ENCODE results near the gene UBAC2. TPM values are rescaled to one million over a fixed set of nuclear protein-coding genes. Genes with fewer than 3 reads are reported as not detected.

UBAC2 gene
- total and polyA plus RNA-seq, 2 donors (not counting 3 experiments of a cell fraction or from before 2014, with no cell fraction given) = 45.7 to 54.4 TPM

- intact Hi-C loops (cut with micrococcal nuclease) (no loop called here), dilution Hi-C loops (cut with MboI; ENCODE audit: extremely low pct_ligation_motif_present, low sequenced_read_pairs) (no loop called here)
- Histone ChIP-seq H3K9me1 (replicated peaks; ENCODE audit: control insufficient read depth, extremely low read depth, insufficient read depth, low read length) (no peaks in the 10 kb centered on the region), H3K4me1 (ENCODE audit: control insufficient read depth, extremely low read depth, insufficient read depth, low read length) (no peaks in the 10 kb centered on the region), H3K4me3 (replicated peaks in 1 of 3; ENCODE audit: insufficient read depth in 1 of 3, low read depth in 1 of 3, low read length in 3 of 3) (no peak overlapping the region), H3K27me3 (ENCODE audit: control insufficient read depth in 2 of 2, insufficient read depth in 2 of 2, low read length in 2 of 2) (peaks cover 2 to 5% of the 10 kb centered on the region in 2 experiments), H3K79me2 (ENCODE audit: control insufficient read depth, insufficient read depth, low read length) (no peaks in the 10 kb centered on the region), H4K20me1 (replicated peaks; ENCODE audit: control insufficient read depth, extremely low read depth, insufficient read depth, low read length) (no peaks in the 10 kb centered on the region), H3K4me2 (ENCODE audit: insufficient read depth, low read length) (no peak overlapping the region), H3K27ac (ENCODE audit: insufficient read depth, low read depth, low read length) (no peak overlapping the region), H3K9ac (replicated peaks; ENCODE audit: extremely low read depth, insufficient read depth, low read length) (no peak overlapping the region), H2AFZ (ENCODE audit: low read depth, low read length) (no peak overlapping the region), H3K36me3 (ENCODE audit: control insufficient read depth in 2 of 2, extremely low read depth in 1 of 2, insufficient read depth in 2 of 2, low read length in 2 of 2) (no peaks in the 10 kb centered on the region), H3K9me3 (replicated peaks; ENCODE audit: control insufficient read depth, insufficient read depth, low read length) (no peaks in the 10 kb centered on the region)
- CTCF ChIA-PET = no interaction called here
- no peak for TF ChIP-seq MYC (IDR thresholded peaks at IDR 0.05; ENCODE audit: low read depth, low read length)
- no peak for TF ChIP-seq POLR2A (IDR thresholded peaks at IDR 0.05; ENCODE audit: low read depth, low read length)
- no peak for TF ChIP-seq CTCF (IDR thresholded peaks at IDR 0.05; ENCODE audit: extremely low read depth in 1 of 2, insufficient read depth in 1 of 2, low read depth in 1 of 2, low read length in 2 of 2)
- no peak for TF ChIP-seq GATA2 (IDR thresholded peaks at IDR 0.05; ENCODE audit: insufficient read depth, insufficient read length, low read depth, low read length)
- TF ChIP-seq MAX (IDR thresholded peaks at IDR 0.05; ENCODE audit: insufficient read depth, insufficient read length) = no peak
- no peak for TF ChIP-seq EZH2 (IDR thresholded peaks at IDR 0.05; ENCODE audit: borderline replicate concordance, low read depth, low read length, severe bottlenecking)
- no peak for TF ChIP-seq FOS (IDR thresholded peaks at IDR 0.05; ENCODE audit: borderline replicate concordance, insufficient read depth, low read length)
- no peak for TF ChIP-seq JUN (IDR thresholded peaks at IDR 0.05; ENCODE audit: borderline replicate concordance, insufficient read depth, insufficient read length, low read depth)
- no peak for TF ChIP-seq POLR2AphosphoS5 (IDR thresholded peaks at IDR 0.05; ENCODE audit: insufficient read depth, low read depth, low read length)
- POLR2A ChIA-PET = no interaction called here
- no peak for DNase-seq (ENCODE audit: low read depth, low spot score)
- no peak for FAIRE-seq
- no TSS peak for BruUV-seq (replicated peaks)
Observed at GRCh38 chr13:99193152-99193551, 7.5 kb upstream of the UBAC2 start.
